HepG2 (cell line): Measurements from ENCODE around the gene NOP9. TPM values are rescaled to one million over a fixed set of nuclear protein-coding genes. Genes with fewer than 3 reads are reported as not detected.

Experiments used
- AKNA ChIP-seq: sonication (generic); formaldehyde crosslinking; IDR thresholded peaks from 2 replicates; pipeline ENCODE4 v1.4.0; 2020; ENCODE audit warnings: missing genetic modification reagents, borderline replicate concordance
- CEBPZ ChIP-seq: IDR thresholded peaks from 2 replicates; pipeline ENCODE4 v1.6.1; 2012; ENCODE audit warnings: low read length, improper control_type of control experiment
- IRF2 ChIP-seq: IDR thresholded peaks from 2 replicates; pipeline ENCODE4 v1.6.1; 2018; ENCODE audit warnings: missing genetic modification reagents, missing compliant biosample characterization
- KLF13 ChIP-seq: sonication (generic); formaldehyde crosslinking; IDR thresholded peaks from 2 replicates; pipeline ENCODE4 v1.4.0; 2020; ENCODE audit warnings: mild to moderate bottlenecking, missing genetic modification reagents
- NAIF1 ChIP-seq: sonication (generic); formaldehyde crosslinking; IDR thresholded peaks from 2 replicates; pipeline ENCODE4 v1.5.0; 2020; ENCODE audit warnings: mild to moderate bottlenecking, missing genetic modification reagents, borderline replicate concordance
- NBN ChIP-seq: fragments of 450-650 bp; conservative IDR thresholded peaks from 2 replicates; pipeline ENCODE4 v1.6.1; 2017
- NR2F2 ChIP-seq: IDR thresholded peaks from 2 replicates; pipeline ENCODE4 v1.6.1; 2012; ENCODE audit warnings: low read depth, inconsistent platforms, borderline replicate concordance
- TIGD3 ChIP-seq: sonication (generic); formaldehyde crosslinking; IDR thresholded peaks from 2 replicates; pipeline ENCODE4 v1.5.1; 2020; ENCODE audit warnings: mild to moderate bottlenecking, missing genetic modification reagents, borderline replicate concordance
- ZNF350 ChIP-seq: sonication (generic); formaldehyde crosslinking; IDR thresholded peaks from 2 replicates; pipeline ENCODE4 v1.4.0; 2020; ENCODE audit warnings: mild to moderate bottlenecking, low read depth, missing genetic modification reagents, borderline replicate concordance
- ZNF776 ChIP-seq: sonication (generic); formaldehyde crosslinking; IDR thresholded peaks from 2 replicates; pipeline ENCODE4 v1.4.0; 2020; ENCODE audit warnings: mild to moderate bottlenecking, missing genetic modification reagents
- ZNF781 ChIP-seq: sonication (generic); formaldehyde crosslinking; IDR thresholded peaks from 2 replicates; pipeline ENCODE4 v1.5.1; 2020; ENCODE audit warnings: borderline replicate concordance, mild to moderate bottlenecking, missing genetic modification reagents; ENCODE audit errors: not compliant biosample characterization
- polyA plus RNA-seq, 8 experiments: library from polyadenylated mRNA; depleted of rRNA in 3 of 8; stranded (reverse) in 7 of 8; unstranded in 1 of 8; fragments of >200 nt; fragmentation: Illumina TruSeq in 4 of 8; extraction: Trizol in 4 of 8; gene quantifications; 2 replicates each; pipeline versions ENCODE4 v1.2.1 to v1.2.3, GENCODE V29; 2011 to 2016; ENCODE audit warnings: low read depth in 4 of 8, missing spikeins in 1 of 8, mixed read lengths in 1 of 8; ENCODE audit not compliant: insufficient read depth in 1 of 8
- total RNA-seq, 5 experiments: library from RNA; depleted of rRNA; stranded (reverse); fragments of >200 nt; fragmentation: Illumina TruSeq; extraction: Trizol; gene quantifications; 2 replicates each; pipeline ENCODE4 v1.2.3, GENCODE V29; 2016; ENCODE audit warnings: low read depth in 1 of 5

The NOP9 gene
- total and polyA plus RNA-seq, 2 of the 13 experiments (the other 11 are each of a cell fraction or from before 2014, with no cell fraction given): 24.5 to 61.6 TPM

- TF ChIP-seq NAIF1 (no peak; the same call in 1 of the 2 replicates), ZNF776 (CRISPR knock-in tag) (peak; percentile 96), ZNF781 (CRISPR knock-in tag) (peak; percentile 95), NR2F2 (no peak), ZNF350 (peak; percentile 99), TIGD3 (CRISPR knock-in tag) (no peak; the same call in 1 of the 2 replicates), NBN (no peak), IRF2 (CRISPR knock-in tag) (peak; percentile 71), KLF13 (CRISPR knock-in tag) (peak; percentile 99), AKNA (CRISPR knock-in tag) (no peak), CEBPZ (no peak)
These were observed 32.8 kb downstream of the NOP9 start (continued) for GRCh38 chr14:24332268-24332993.
